HEK293 (cell line): Measurements from ENCODE around the gene CHCHD2.
A peak's percentile ranks its signal among the peaks of the same experiment; 100 is the strongest.
"Not testable (repeated sequence)": the region's sequence is repeated elsewhere in the genome, so short reads cannot be mapped to it uniquely, and the experiment has no call there.

Experiments used
- CTCF ChIA-PET: fragments of 350-600 bp; formaldehyde crosslinking; extraction: SDS; loops from one replicate; lab custom pipeline; 2021; ENCODE audit warnings: antibody characterized with exemption; lab: Yijun Ruan, JAX
- POLR2A ChIA-PET: fragments of 300-600 bp; formaldehyde crosslinking; extraction: SDS; loops from one replicate; lab custom pipeline; 2020; ENCODE audit warnings: antibody characterized with exemption, inconsistent platforms; lab: Yijun Ruan, JAX
- H3K27ac ChIP-seq: fragments of 200-500 bp; sonication (Bioruptor generic); 2 replicates; pipeline ENCODE4 v1.5.1; 2014; ENCODE audit warnings: low read depth, low read length, control low read depth, inconsistent platforms; ENCODE audit errors: extremely low read depth
- H3K36me3 ChIP-seq, 2 experiments: fragments of 200-500 bp in 1 of 2; sonication (Bioruptor generic) in 1 of 2; 1 replicate in 1 of 2; 2 replicates in 1 of 2; pipeline ENCODE4 v1.5.1; 2014 to 2017; ENCODE audit warnings: inconsistent platforms in 2 of 2, low read length in 2 of 2; ENCODE audit not compliant: control insufficient read depth in 2 of 2, insufficient read depth in 1 of 2
- H3K4me1 ChIP-seq: fragments of 200-500 bp; sonication (Bioruptor generic); 2 replicates; pipeline ENCODE4 v1.5.1; 2014; ENCODE audit warnings: mild to moderate bottlenecking, low read length, inconsistent platforms; ENCODE audit not compliant: control insufficient read depth, insufficient read depth
- H3K4me3 ChIP-seq: 2 replicates; pipeline ENCODE4 v1.5.1; 2011; ENCODE audit warnings: low read depth, mild to moderate bottlenecking, control low read depth, low read length, moderate library complexity
- H3K9me3 ChIP-seq: fragments of 200-500 bp; sonication (Bioruptor generic); 2 replicates; pipeline ENCODE4 v1.5.1; 2014; ENCODE audit warnings: low read depth, low read length, inconsistent platforms; ENCODE audit not compliant: control insufficient read depth, insufficient read depth
- ATF2 ChIP-seq: fragments of 450-650 bp; formaldehyde crosslinking; IDR thresholded peaks from 2 replicates; pipeline ENCODE4 v1.5.1; 2016; ENCODE audit warnings: missing biosample characterization, missing genetic modification characterization, low read depth
- INSM2 ChIP-seq: fragments of 450-650 bp; formaldehyde crosslinking; IDR thresholded peaks from 2 replicates; pipeline ENCODE4 v1.5.1; 2016; ENCODE audit warnings: missing biosample characterization, missing genetic modification characterization
- KLF17 ChIP-seq: fragments of 450-650 bp; formaldehyde crosslinking; IDR thresholded peaks from 2 replicates; pipeline ENCODE4 v1.5.1; 2016; ENCODE audit warnings: missing biosample characterization, missing genetic modification characterization
- KLF8 ChIP-seq: fragments of 450-650 bp; formaldehyde crosslinking; IDR thresholded peaks from 2 replicates; pipeline ENCODE4 v1.5.1; 2016; ENCODE audit warnings: missing biosample characterization, missing genetic modification characterization
- KLF9 ChIP-seq: fragments of 450-650 bp; formaldehyde crosslinking; IDR thresholded peaks from 2 replicates; pipeline ENCODE4 v1.5.1; 2016; ENCODE audit warnings: missing biosample characterization, missing genetic modification characterization, low read depth
- SCRT2 ChIP-seq: fragments of 450-650 bp; formaldehyde crosslinking; IDR thresholded peaks from 2 replicates; pipeline ENCODE4 v1.5.1; 2016; ENCODE audit warnings: missing biosample characterization, missing genetic modification characterization
- TCF7L2 ChIP-seq: IDR thresholded peaks from 2 replicates; pipeline ENCODE4 v1.6.1; 2011; ENCODE audit warnings: low read depth, mild to moderate bottlenecking, inconsistent platforms, low read length, moderate library complexity, borderline replicate concordance
- ZBTB21 ChIP-seq: fragments of 450-650 bp; formaldehyde crosslinking; IDR thresholded peaks from 2 replicates; pipeline ENCODE4 v1.5.1; 2017; ENCODE audit warnings: missing biosample characterization, missing genetic modification characterization
- ZFHX2 ChIP-seq: fragments of 450-650 bp; formaldehyde crosslinking; conservative IDR thresholded peaks from 2 replicates; pipeline ENCODE4 v1.5.1; 2016; ENCODE audit warnings: missing biosample characterization, missing genetic modification characterization
- ZIC2 ChIP-seq: fragments of 450-650 bp; formaldehyde crosslinking; IDR thresholded peaks from 2 replicates; pipeline ENCODE4 v1.5.1; 2016; ENCODE audit warnings: missing biosample characterization, missing genetic modification characterization
- ZNF114 ChIP-seq: fragments of 450-650 bp; formaldehyde crosslinking; IDR thresholded peaks from 2 replicates; pipeline ENCODE4 v1.5.0; 2017; ENCODE audit warnings: missing biosample characterization, missing genetic modification characterization
- ZNF132 ChIP-seq: fragments of 450-650 bp; formaldehyde crosslinking; IDR thresholded peaks from 2 replicates; pipeline ENCODE4 v1.5.1; 2017; ENCODE audit warnings: missing biosample characterization, missing genetic modification characterization, borderline replicate concordance
- ZNF140 ChIP-seq: fragments of 450-650 bp; formaldehyde crosslinking; IDR thresholded peaks from 2 replicates; pipeline ENCODE4 v1.5.1; 2016; ENCODE audit warnings: missing biosample characterization, missing genetic modification characterization
- ZNF175 ChIP-seq: fragments of 450-650 bp; formaldehyde crosslinking; IDR thresholded peaks from 2 replicates; pipeline ENCODE4 v1.5.1; 2016; ENCODE audit warnings: missing biosample characterization, missing genetic modification characterization
- ZNF274 ChIP-seq, 2 experiments: fragments of 200-500 bp in 1 of 2; fragments of 450-650 bp in 1 of 2; sonication (Bioruptor generic) in 1 of 2; formaldehyde crosslinking in 1 of 2; IDR thresholded peaks; 2 replicates each; pipeline versions ENCODE4 v1.5.1 to v1.6.1; 2014 to 2016; ENCODE audit warnings: borderline replicate concordance in 1 of 2, inconsistent platforms in 1 of 2, low read length in 1 of 2, missing biosample characterization in 1 of 2, missing genetic modification characterization in 1 of 2
- ZNF311 ChIP-seq: fragments of 450-650 bp; formaldehyde crosslinking; IDR thresholded peaks from 2 replicates; pipeline ENCODE4 v1.5.1; 2017; ENCODE audit warnings: missing biosample characterization, missing genetic modification characterization, borderline replicate concordance
- ZNF391 ChIP-seq: fragments of 450-650 bp; formaldehyde crosslinking; IDR thresholded peaks from 2 replicates; pipeline ENCODE4 v1.5.1; 2016; ENCODE audit warnings: low read depth, missing biosample characterization, missing genetic modification characterization, borderline replicate concordance
- ZNF571 ChIP-seq: fragments of 450-650 bp; formaldehyde crosslinking; IDR thresholded peaks from 2 replicates; pipeline ENCODE4 v1.5.0; 2017; ENCODE audit warnings: missing biosample characterization, missing genetic modification characterization
- ZNF629 ChIP-seq: fragments of 450-650 bp; formaldehyde crosslinking; IDR thresholded peaks from 2 replicates; pipeline ENCODE4 v1.5.1; 2017; ENCODE audit warnings: missing biosample characterization, missing genetic modification characterization
- ZNF701 ChIP-seq: fragments of 450-650 bp; formaldehyde crosslinking; IDR thresholded peaks from 2 replicates; pipeline ENCODE4 v1.5.1; 2016; ENCODE audit warnings: missing biosample characterization, missing genetic modification characterization
- ZNF830 ChIP-seq: fragments of 450-650 bp; IDR thresholded peaks from 2 replicates; pipeline ENCODE4 v1.5.0; 2018; ENCODE audit warnings: missing biosample characterization, missing genetic modification characterization, low read depth, mild to moderate bottlenecking, moderate library complexity
- TF ChIP-seq, protein P1 (sequence below): fragments of 450-650 bp; formaldehyde crosslinking; IDR thresholded peaks from 2 replicates; pipeline ENCODE4 v1.5.1; 2016; ENCODE audit warnings: missing biosample characterization, missing genetic modification characterization
- TF ChIP-seq, protein P2 (sequence below): fragments of 450-650 bp; formaldehyde crosslinking; IDR thresholded peaks from 2 replicates; pipeline ENCODE4 v1.5.1; 2016; ENCODE audit warnings: missing biosample characterization, missing genetic modification characterization
- TF ChIP-seq, protein P3 (sequence below): fragments of 450-650 bp; formaldehyde crosslinking; IDR thresholded peaks from 2 replicates; pipeline ENCODE4 v1.5.1; 2016; ENCODE audit warnings: missing biosample characterization, missing genetic modification characterization

CHCHD2 gene

GRCh38 chr7:56105508-56105907, 768 bp downstream of the CHCHD2 start:
- H3K36me3 ChIP-seq, result peaks cover 29 to 38% of the 10 kb centered on the region in 2 experiments
- ChIA-PET POLR2A (interaction anchor here (1.3 to 1.8 kb wide), 3 partner anchors 41 to 1346 kb away, joined by 5 to 14 read pairs (median 7); partner anchors contain the start of genes CCT6A, PSPH, SEC61G and SUMF2), CTCF (no interaction called here)
- H3K27ac ChIP-seq, result no peak overlapping the region; the same call in 1 of the 2 replicates
- TF ChIP-seq SCRT2 (peak; percentile 47; the same call in 1 of the 2 replicates), ZNF391 (tag by site-specific recombination) (no peak), ZNF132 (no peak), KLF9 (tag by site-specific recombination) (no peak), ZNF629 (tag by site-specific recombination) (peak; percentile 92), ZBTB21 (tag by site-specific recombination) (peak; percentile 68), ZIC2 (tag by site-specific recombination) (no peak), ATF2 (peak; percentile 94), ZNF114 (no peak), ZNF701 (tag by site-specific recombination) (no peak), ZNF140 (tag by site-specific recombination) (no peak), INSM2 (tag by site-specific recombination) (peak; percentile 26; the same call in 1 of the 2 replicates), KLF8 (tag by site-specific recombination) (no peak), ZNF830 (tag by site-specific recombination) (no peak)
- TF ChIP-seq, protein P1, sequence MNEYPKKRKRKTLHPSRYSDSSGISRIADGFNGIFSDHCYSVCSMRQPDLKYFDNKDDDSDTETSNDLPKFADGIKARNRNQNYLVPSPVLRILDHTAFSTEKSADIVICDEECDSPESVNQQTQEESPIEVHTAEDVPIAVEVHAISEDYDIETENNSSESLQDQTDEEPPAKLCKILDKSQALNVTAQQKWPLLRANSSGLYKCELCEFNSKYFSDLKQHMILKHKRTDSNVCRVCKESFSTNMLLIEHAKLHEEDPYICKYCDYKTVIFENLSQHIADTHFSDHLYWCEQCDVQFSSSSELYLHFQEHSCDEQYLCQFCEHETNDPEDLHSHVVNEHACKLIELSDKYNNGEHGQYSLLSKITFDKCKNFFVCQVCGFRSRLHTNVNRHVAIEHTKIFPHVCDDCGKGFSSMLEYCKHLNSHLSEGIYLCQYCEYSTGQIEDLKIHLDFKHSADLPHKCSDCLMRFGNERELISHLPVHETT, result no peak
- H3K9me3 ChIP-seq, result no peaks in the 10 kb centered on the region
- H3K4me3 ChIP-seq, result peak overlapping the region; percentile 68
- no peaks in the 10 kb centered on the region for H3K4me1 ChIP-seq

- POLR2A ChIA-PET, H3K4me3 ChIP-seq, H3K27ac ChIP-seq, H3K9me3 ChIP-seq, H3K4me1 ChIP-seq: not testable (repeated sequence)
- H3K36me3 ChIP-seq, result peaks cover 36 to 52% of the 10 kb centered on the region in 2 experiments
- CTCF ChIA-PET, result interaction anchor here (0.6 to 0.7 kb wide), 3 partner anchors 112 to 260 kb away, joined by 3 to 8 read pairs (median 5); no protein-coding TSS in a partner anchor
Measured at GRCh38 chr7:56104138-56104537, 2.1 kb downstream of the CHCHD2 start.

DNA sequence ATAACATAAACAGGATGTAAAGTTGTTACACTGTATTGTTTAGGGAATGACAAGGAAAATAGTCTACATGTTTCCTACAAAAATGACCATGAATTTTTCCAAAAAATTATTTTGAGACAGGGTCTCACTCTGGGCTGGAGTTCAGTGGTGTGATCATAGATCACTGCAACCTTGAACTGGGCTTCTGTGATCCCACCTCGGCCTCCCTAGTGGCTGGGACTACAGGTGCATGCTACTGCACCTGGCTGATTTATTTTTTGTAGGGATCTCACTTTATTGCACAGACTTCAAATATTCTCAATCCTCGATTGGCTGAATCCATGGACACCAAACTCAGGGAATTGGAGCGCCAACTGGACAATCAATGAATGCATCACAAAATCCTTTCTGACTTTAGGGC, 6.6 kb downstream of the CHCHD2 start:
- H3K4me3 ChIP-seq, result no peak overlapping the region
- H3K27ac ChIP-seq, result no peak overlapping the region
- ChIA-PET POLR2A (interaction anchor here (0.9 to 1.2 kb wide), 2 partner anchors 35 to 48 kb away, joined by 3 to 11 read pairs; partner anchors contain the start of genes CCT6A, PSPH and SUMF2), CTCF (interaction anchor here (0.7 kb wide), 1 partner anchor 647 kb away, joined by 3 read pairs; no protein-coding TSS in a partner anchor)
- peaks cover 39 to 52% of the 10 kb centered on the region in 2 experiments for H3K36me3 ChIP-seq
- no peaks in the 10 kb centered on the region for H3K9me3 ChIP-seq
- no peaks in the 10 kb centered on the region for H3K4me1 ChIP-seq
- TF ChIP-seq, protein P2, sequence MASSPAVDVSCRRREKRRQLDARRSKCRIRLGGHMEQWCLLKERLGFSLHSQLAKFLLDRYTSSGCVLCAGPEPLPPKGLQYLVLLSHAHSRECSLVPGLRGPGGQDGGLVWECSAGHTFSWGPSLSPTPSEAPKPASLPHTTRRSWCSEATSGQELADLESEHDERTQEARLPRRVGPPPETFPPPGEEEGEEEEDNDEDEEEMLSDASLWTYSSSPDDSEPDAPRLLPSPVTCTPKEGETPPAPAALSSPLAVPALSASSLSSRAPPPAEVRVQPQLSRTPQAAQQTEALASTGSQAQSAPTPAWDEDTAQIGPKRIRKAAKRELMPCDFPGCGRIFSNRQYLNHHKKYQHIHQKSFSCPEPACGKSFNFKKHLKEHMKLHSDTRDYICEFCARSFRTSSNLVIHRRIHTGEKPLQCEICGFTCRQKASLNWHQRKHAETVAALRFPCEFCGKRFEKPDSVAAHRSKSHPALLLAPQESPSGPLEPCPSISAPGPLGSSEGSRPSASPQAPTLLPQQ (tag by site-specific recombination), result no peak
- no peak for TF ChIP-seq ZNF274 (IDR thresholded peaks at IDR 0.05; ENCODE audit: low read length)
- TF ChIP-seq ZNF274 (tag by site-specific recombination; IDR thresholded peaks at IDR 0.05; ENCODE audit: borderline replicate concordance), result no peak
- TF ChIP-seq, protein P3, sequence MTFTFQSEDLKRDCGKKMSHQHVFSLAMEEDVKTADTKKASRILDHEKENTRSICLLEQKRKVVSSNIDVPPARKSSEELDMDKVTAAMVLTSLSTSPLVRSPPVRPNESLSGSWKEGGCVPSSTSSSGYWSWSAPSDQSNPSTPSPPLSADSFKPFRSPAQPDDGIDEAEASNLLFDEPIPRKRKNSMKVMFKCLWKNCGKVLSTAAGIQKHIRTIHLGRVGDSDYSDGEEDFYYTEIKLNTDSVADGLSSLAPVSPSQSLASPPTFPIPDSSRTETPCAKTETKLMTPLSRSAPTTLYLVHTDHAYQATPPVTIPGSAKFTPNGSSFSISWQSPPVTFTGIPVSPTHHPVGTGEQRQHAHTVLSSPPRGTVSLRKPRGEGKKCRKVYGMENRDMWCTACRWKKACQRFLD (tag by site-specific recombination), result no peak
- TF ChIP-seq ZNF311, result no peak
- TF ChIP-seq ZNF571 (tag by site-specific recombination), result no peak
- TF ChIP-seq ZNF175 (tag by site-specific recombination), result no peak
- no peak for TF ChIP-seq KLF17
- TF ChIP-seq TCF7L2, result no peak
- no peak for TF ChIP-seq ZFHX2 (tag by site-specific recombination)
